ENCODE results near the gene ALOX12.
"Not testable (repeated sequence)": the region's sequence is repeated elsewhere in the genome, so short reads cannot be mapped to it uniquely, and the experiment has no call there.

Gene ALOX12, protein sequence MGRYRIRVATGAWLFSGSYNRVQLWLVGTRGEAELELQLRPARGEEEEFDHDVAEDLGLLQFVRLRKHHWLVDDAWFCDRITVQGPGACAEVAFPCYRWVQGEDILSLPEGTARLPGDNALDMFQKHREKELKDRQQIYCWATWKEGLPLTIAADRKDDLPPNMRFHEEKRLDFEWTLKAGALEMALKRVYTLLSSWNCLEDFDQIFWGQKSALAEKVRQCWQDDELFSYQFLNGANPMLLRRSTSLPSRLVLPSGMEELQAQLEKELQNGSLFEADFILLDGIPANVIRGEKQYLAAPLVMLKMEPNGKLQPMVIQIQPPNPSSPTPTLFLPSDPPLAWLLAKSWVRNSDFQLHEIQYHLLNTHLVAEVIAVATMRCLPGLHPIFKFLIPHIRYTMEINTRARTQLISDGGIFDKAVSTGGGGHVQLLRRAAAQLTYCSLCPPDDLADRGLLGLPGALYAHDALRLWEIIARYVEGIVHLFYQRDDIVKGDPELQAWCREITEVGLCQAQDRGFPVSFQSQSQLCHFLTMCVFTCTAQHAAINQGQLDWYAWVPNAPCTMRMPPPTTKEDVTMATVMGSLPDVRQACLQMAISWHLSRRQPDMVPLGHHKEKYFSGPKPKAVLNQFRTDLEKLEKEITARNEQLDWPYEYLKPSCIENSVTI

DNA sequence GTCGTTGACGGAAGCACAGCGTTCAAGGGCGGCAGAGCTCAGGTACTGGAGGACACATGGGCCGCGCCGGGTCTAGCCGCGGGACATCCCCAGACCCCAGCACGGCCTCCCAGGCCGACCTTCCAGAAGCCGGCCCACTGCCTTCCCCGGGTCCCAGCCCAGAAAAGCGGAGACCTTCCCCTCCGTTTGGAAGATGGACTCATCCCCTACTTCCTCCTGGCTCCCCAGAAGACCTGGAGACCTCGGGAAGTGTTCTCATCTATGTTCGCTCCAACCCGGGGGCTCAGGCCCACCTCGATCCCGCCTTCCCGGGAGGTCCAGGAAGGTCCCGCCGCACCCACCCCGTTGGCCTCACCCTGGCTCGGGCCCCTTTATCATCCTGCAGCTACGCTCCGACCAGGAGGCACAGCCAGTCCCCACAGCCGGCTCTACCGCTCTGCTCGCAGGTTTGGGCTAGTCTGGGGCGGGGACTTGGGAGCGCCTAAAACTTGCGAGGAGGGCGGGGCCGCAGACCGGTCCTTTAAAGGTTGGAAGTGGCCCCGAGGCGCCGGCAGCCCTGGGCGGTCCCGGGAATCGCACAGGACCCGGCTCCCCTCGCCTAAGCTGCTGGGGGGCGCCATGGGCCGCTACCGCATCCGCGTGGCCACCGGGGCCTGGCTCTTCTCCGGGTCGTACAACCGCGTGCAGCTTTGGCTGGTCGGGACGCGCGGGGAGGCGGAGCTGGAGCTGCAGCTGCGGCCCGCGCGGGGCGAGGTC is at the start of gene ALOX12:
TSS of gene ALOX12 (plus strand) at position 550 of the 756 bp plus-strand sequence. CDS start at position 619, 69 bp downstream.
- DNase-seq, result no peak

DNA sequence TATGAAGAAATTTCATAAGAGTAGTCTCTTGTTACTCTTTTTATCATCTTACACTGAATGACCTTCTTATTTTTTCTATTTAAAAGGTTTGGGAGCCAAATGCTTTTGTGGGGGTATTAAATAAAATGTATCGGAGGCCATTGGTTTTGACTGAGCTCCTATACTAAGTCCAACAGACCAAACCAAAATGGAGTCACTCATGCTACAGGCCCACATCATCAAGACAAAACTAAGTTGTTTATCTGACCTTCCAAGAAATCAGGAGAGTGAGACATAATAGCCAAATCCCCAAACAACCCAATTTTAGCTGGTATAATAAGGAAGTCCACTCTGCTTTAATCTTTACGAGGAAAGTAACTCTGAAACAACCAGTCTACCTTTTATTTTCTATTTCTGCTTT is 48.1 kb upstream of the ALOX12 start:
- DNase-seq, result no peak

DNA sequence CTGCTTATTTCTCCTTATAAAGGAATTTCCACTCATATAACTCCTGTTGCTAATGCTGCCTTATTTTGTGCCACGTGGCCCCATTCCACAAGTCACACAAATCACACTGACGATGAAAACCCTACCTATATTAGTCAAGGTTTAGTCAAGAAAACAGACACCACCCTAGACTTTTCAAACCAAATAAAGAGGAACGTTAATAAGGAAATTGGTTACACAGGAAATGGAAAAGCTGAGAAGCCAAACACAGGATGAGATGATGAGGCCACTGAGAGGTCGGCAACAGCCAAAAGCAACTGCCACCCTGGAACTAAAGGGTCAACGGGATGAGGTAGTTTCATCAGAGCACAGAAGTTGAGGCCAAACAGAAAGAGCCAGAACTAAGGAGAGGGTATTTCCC is 47.3 kb upstream of the ALOX12 start:
- DNase-seq, result no peak

DNA sequence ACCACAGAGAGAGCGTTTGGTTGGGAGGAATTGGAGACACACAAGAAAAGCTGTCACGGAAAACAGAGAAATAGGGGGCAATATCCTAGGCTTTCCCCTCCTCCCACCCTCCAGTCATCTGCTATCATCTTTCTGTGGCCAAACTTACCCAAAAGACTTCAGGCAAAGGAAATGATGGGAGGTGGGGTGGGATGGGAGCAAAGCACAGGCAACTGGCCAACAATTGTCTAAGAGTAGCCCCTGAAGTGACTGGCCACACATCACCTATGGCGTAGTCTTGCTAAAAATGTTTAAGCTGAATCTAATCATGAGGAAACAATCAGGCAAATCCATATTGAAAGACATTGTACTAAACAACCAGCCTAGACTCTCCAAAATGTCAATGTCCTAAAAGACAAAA is 46.9 kb upstream of the ALOX12 start:
- DNase-seq, result no peak

DNA sequence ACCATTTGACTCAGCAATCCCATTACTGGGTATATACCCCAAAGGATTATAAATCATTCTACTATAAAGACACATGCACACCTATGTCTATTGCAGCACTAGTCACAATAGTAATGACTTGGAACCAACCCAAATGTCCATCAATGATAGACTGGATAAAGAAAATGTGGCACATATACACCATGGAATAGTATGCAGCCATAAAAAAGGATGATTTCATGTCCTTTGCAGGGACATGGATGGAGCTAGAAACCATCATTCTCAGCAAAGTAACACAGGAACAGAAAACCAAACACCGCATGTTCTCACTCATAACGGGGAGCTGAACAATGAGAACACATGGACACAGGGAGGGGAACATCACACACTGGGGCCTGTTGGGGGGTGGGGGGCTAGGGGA is 44.9 kb upstream of the ALOX12 start:
- DNase-seq, result not testable (repeated sequence)

DNA sequence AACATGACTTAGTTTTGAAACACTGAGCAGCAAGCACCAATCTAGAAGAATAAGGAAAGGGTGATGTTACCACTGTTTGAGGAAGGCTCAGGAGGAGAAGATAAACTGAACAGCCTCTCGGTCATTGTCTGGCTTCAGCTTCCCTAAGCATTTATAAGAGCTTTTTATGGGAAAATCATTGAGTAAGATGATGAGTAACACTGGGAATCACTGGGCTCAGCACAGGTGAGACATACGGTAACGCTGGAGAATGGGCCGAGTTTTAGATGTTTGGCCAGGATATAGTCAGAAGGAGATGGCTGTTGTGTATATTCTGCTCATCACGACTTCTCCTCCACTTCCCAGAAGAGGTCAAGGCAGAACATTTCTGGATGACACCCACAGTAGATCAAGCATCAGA is 42.2 kb upstream of the ALOX12 start:
- no peak for DNase-seq

DNA sequence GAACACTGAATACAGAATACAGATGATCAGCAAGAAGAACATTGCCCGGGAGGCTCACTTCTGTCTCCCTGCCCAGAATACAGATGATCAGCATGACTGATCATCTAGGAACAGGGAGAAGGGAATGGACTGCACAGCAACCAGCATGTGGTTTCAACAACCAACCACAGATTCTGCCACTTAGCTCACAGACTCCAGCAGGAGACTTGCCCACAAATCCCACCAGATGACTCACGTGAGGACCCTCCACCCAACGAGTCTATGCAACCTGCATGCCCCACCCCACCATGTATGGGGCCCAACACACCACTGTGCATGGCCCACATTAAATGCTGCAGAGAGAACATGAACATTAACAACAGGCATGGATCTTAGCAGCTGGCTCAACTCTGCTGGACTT is 36.1 kb upstream of the ALOX12 start:
- DNase-seq, result no peak

DNA sequence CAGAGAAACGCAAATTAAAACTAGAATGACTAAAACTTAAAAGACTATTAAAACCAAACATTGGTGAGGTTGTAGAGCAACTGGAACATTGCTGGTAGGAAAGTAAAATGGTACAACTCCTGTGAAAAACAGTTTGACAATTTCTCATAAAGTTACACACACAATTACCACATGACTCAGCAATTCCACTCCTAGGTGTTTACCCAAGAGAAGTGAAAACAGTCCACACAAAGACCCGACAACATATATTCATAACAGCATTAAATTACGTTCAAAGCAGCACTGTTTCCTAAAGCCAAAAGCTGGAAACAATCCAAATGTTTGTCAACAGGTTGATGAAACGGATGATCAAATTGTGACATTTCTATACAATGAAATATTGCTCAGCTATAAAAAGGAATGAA is 26.5 kb upstream of the ALOX12 start:
- no peak for DNase-seq

DNA sequence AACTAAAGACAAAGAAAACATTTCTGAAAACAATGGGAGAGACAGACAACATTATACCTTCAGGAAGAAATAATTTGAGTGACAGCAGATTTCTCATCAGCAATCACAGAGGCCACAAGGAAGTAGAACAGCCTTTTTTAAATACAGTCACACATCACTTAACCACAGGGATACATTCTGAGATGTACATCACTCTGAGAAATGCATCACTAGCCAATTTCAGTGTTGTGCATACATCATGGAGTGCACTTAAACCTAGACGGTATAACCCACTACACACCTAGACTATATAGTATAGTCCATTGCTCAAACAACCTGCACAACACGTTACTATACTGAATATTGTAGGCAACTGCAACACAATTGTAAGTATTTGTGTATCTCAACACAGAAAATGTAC is 24.9 kb upstream of the ALOX12 start:
- no peak for DNase-seq

DNA sequence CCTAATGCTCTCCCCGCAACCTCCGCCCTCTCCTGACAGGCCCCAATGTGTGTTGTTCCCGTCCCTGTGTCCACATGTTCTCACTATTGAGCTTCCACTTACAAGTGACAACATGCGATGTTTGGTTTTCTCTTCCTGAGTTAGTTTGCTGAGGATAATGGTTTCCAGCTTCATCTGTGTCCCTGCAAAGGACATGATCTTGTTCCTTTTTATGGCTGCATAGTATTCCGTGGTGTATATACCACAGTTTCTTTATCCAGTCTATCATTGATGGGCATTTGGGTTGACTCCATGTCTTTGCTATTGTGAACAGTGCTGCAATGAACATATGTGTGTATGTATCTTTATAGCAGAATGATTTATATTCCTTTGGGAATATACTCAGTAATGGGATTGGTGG is 16.4 kb upstream of the ALOX12 start:
- not testable (repeated sequence) for DNase-seq

DNA sequence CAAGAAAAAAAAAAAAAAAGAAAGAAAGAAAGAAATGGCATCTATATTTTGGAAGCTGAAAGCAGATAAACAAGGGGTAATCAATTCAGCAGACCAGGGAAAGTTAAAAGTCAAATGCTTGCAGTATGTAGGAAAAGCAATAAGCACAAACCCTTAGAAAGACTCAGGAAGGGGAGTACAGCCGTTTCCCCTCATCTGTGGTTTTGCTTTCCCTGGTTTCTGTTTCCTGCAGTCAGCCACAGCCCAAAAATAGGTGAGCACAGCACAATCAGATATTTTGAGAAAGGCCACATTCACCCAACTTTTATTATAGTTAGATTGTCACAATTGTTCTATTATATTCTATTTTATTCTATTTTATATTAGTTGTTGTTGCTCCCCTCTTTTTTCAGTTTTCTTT is 14.4 kb upstream of the ALOX12 start:
- no peak for DNase-seq

DNA sequence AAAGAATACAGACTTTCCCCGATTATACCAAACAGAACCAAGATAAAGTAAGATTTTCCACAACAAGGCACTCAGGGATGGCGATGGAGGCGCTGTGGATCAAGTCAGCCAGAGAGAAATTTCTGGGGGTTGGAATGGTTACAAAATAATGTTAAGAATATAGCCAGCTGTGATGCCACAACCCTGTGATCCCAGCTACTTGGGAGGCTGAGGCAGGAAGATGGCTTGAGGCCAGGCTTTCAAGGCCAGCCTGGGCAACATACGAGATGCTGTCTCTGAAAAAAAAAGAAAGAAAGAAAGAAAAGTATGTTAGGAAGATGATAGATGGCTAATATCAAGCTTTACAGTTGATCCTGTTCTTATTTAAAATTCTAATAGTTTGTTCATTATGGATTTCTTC is 10.6 kb upstream of the ALOX12 start:
- DNase-seq, result no peak

DNA sequence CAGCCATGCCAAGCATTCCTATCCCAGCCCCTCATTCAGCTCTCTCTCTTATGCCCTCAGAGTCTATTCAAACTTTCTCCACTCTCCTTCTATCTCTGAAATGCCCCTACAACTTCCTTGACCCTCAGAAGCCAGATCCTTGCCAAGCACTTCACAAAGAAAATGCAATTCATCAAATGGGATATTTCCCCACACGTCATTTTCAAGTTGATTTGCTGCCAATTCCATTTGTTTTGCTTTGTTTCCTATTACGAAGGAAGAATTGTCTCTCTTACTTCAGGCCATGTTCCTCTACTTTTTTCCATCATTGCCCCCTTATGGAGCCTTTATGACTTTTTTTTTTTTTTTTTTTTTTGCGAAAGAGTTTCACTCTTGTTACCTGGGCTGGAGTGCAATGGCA is 9.2 kb upstream of the ALOX12 start:
- DNase-seq, result no peak

DNA sequence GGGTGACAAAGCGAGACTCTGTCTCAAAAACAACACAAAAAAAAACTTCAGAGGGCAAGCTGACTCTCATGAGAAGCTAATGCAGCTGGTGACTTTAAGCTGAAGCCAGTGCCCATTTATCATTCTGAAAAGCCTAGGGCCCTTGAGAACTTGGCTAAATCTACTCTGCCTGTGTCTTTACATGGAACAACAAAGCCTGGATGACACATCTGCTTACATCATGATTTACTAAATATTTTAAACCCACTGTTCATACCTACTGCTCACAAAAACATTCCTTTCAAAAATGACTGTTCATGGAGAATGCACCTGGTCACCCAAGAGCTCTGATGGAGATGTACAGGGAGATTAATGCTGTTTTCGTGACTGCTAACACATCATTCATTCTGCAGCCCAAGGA is 6.1 kb upstream of the ALOX12 start:
- DNase-seq, result no peak

DNA sequence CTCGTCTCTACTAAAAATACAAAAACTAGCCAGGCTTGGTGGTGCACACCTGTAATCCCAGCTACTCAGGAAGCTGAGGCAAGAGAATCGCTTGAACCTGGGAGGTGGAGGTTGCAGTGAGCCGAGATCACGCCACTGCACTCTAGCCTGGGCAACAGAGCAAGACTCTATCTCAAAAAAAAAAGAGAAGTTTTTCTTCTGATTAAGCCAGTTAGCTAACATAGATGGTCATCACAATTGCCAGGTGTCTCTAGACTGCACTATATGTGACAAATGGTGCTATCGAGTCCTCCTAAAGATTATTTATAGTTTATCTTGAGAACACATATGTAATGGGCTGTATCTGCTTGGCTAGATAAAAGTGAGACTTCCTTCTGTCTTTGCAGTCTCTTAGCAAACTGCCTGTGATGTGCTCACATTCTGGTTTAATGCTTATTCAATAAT is 2.2 kb upstream of the ALOX12 start:
- not testable (repeated sequence) for DNase-seq

DNA sequence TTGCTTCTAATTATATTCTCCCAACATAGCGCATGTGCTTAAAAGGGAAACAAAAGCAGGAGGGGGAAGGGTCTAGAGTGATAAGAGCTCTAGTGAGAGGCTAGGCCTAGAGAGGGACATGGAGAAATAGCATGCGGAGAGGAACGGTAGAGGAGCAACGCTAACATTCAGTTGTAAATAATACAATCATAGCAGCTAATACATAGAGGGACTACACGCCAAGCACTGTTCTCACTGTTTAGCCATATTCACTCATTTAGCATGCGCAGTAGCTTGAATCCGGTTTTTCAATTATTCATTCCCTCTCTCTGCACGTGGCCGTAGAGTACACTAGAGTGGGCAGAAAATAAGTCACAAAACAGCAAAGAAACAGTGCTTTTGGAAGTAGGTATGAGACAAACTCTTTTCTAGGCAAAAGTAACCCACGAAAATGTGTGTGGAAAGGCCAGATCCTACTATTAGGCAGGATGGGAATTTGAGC is 1.7 kb upstream of the ALOX12 start:
- DNase-seq, result no peak

DNA sequence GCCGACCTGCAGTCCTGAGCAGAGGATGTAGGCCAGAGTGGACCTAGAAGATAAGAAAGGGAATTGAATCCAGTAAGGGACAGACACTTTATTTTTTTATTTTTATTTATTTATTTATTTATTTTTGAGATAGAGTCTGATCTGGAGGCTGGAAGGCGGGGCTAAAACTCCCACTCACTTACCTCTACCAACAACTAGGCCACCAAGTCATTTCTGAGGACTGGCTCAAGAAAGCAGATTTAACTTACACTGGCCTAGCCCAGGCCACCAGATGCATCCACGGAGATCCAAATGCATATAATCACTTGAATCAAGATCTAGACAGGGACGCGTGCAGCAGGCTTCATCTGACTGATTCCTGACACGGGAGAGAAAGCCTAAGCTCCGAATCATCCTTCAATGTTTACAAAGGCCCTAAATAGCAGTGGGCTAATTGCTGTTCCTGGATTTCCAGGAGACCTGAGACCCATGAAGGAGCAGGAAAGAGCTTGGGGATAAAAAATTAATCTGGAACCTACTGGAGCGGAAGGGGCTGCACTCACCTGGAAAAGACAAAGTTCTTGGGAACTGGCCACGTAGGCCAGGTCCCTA is 1.1 kb upstream of the ALOX12 start:
- DNase-seq, result no peak

DNA sequence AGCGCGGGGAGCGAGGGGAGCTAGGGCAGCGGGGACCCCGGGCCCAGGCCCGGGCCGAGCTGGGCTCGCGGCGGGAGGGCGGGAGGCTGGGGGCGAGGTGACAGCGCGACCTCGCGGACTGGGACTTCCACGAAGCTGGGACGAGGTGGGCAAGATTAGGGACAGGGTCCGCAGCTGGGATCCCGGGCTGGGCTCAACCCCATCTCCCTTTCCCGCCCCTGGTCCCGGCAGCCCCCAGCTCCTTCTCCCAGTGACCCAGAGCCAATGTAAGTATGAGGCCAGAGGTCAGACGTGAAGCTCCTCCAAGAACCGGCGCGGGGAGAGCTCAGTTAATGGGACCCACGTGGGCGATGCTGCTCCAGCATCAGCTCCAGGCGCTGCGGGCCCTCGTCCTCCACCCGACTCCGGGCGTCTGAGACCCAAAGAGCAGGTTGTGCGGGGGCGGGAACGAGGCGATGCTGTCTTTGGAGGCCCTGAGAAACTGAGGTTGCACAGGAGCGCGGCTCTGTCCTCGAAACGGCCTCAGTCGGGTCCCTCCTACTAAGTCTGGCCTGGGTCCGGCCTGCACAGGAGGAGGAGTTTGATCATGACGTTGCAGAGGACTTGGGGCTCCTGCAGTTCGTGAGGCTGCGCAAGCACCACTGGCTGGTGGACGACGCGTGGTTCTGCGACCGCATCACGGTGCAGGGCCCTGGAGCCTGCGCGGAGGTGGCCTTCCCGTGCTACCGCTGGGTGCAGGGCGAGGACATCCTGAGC is 585 bp downstream of the ALOX12 start:
- no peak for DNase-seq

DNA sequence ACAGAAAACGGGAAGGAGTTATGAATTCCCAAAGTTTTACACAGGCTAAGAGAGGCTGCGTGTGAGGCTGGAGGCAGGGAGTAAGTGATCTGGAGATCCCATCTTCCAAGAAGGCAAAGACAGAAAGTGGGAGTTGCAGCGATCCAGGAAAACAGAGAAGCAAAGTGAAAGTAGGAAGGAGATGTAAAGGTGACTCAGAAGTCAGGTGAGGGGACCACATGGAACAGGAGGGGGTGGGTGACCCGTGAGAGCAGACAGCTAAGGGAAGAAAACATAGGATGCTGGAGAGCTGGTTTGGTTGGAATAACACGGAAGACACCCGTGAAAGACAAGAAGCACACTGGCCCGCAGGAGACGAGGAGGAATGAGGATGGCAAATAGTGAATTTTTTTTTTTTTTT is 1.3 kb downstream of the ALOX12 start:
- DNase-seq, result no peak

DNA sequence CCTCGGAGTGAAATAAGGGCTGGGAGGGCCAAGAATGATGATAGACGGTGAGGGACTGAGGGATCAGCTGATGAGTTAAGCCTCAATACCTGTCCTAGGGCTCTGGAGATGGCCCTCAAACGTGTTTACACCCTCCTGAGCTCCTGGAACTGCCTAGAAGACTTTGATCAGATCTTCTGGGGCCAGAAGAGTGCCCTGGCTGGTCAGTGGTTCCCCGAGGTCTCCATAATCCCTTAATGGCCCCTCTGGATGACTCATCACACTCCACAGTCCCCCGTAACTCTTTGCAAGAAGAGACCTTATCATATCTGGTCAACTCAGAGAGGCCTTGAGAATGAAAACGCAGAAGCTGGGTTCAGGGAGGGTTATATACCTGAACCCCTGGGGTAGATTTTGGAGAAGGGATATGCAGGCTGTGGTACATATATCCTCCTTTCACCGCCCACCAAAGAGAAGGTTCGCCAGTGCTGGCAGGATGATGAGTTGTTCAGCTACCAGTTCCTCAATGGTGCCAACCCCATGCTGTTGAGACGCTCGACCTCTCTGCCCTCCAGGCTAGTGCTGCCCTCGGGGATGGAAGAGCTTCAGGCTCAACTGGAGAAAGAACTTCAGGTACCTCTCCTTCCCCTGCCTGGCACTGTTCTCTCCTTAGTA is 3.1 kb downstream of the ALOX12 start:
- DNase-seq, result no peak

DNA sequence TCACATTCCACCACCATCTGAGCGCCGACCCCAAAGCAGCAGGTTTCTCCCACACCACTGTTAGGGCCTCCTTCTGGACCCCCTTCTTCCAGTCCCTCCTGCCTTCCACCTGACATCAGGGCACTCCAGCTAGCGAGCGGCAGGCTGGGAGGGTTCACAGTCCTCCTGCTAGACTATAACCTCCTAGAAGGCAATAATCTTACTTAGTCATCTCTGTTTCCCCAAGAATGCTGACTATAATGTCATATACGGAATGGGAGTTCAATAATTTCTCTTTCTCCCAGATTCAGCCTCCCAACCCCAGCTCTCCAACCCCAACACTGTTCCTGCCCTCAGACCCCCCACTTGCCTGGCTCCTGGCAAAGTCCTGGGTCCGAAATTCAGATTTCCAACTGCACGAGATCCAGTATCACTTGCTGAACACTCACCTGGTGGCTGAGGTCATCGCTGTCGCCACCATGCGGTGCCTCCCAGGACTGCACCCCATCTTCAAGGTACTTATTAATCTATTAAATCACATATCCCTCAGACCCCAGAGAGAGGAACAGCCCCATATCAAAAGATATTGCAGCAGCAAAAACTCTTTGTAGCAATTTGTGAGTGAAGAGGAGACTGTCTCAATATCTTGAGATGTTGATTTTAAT is 5.6 kb downstream of the ALOX12 start:
- peak; percentile 53 for DNase-seq

All from CD4-positive, alpha-beta T cell treated with Interleukin-10 for 1 hour (primary cell).